Measurements from ENCODE around the gene EYA3.

GRCh38 chr1:27957655-27958054 is 130.8 kb downstream of the EYA3 start:
- TF ChIP-seq CTCF (IDR thresholded peaks at IDR 0.05; ENCODE audit: extremely low read depth in 1 of 2, insufficient read depth in 1 of 2, low read depth in 1 of 2, low read length in 2 of 2) (no peak), POLR2AphosphoS5 (IDR thresholded peaks at IDR 0.05; ENCODE audit: insufficient read depth, low read depth, low read length) (no peak), EZH2 (IDR thresholded peaks at IDR 0.05; ENCODE audit: borderline replicate concordance, low read depth, low read length, severe bottlenecking) (no peak), POLR2A (IDR thresholded peaks at IDR 0.05; ENCODE audit: low read depth, low read length) (no peak), MAX (IDR thresholded peaks at IDR 0.05; ENCODE audit: insufficient read depth, insufficient read length) (no peak), GATA2 (IDR thresholded peaks at IDR 0.05; ENCODE audit: insufficient read depth, insufficient read length, low read depth, low read length) (no peak), MYC (IDR thresholded peaks at IDR 0.05; ENCODE audit: low read depth, low read length) (no peak), JUN (IDR thresholded peaks at IDR 0.05; ENCODE audit: borderline replicate concordance, insufficient read depth, insufficient read length, low read depth) (no peak), FOS (IDR thresholded peaks at IDR 0.05; ENCODE audit: borderline replicate concordance, insufficient read depth, low read length) (no peak)

Measured in endothelial cell of umbilical vein (primary cell).